ENCODE measurements around the gene MSI2. TPM values are rescaled to one million over a fixed set of nuclear protein-coding genes. Genes with fewer than 3 reads are reported as not detected.

The MSI2 gene
- total and polyA plus RNA-seq, 2 donors (not counting 1 experiment from before 2014, with no cell fraction given) = 16.1 to 196 TPM

GRCh38 chr17:57482657-57483056, 226.3 kb downstream of the MSI2 start:
- Histone ChIP-seq H3K27ac (ENCODE audit: low read length in 2 of 2) (no peak overlapping the region), H3K27me3 (replicated peaks in 1 of 4; ENCODE audit: control extremely low read depth in 1 of 4, control insufficient read depth in 3 of 4, insufficient read depth in 4 of 4, low read length in 3 of 4) (no peaks in the 10 kb centered on the region), H2AFZ (ENCODE audit: insufficient read depth, low read depth, low read length, poor library complexity, severe bottlenecking) (no peak overlapping the region), H3K9me3 (ENCODE audit: control extremely low read depth in 1 of 3, control insufficient read depth in 2 of 3, insufficient read depth in 1 of 3, low read length in 2 of 3) (no peaks in the 10 kb centered on the region), H3K4me1 (ENCODE audit: control insufficient read depth in 2 of 2, insufficient read depth in 2 of 2, low read length in 2 of 2) (peaks cover 29 to 35% of the 10 kb centered on the region in 2 donors), H3K4me3 (ENCODE audit: control extremely low read depth in 1 of 5, extremely low read depth in 1 of 5, insufficient read depth in 1 of 5, low read depth in 2 of 5, low read length in 4 of 5) (no peak overlapping the region), H3K36me3 (replicated peaks in 1 of 2; ENCODE audit: control extremely low read depth in 1 of 2, control insufficient read depth in 1 of 2, extremely low read depth in 1 of 2, insufficient read depth in 2 of 2, low read length in 1 of 2) (no peaks in the 10 kb centered on the region), H4K20me1 (ENCODE audit: control insufficient read depth, insufficient read depth, low read length, poor library complexity, severe bottlenecking) (peaks cover 3% of the 10 kb centered on the region), H3K9ac (ENCODE audit: low read length) (no peak overlapping the region), H3K79me2 (ENCODE audit: control insufficient read depth, insufficient read depth, low read length) (peaks cover 34% of the 10 kb centered on the region), H3K4me2 (replicated peaks; ENCODE audit: low read depth, low read length, poor library complexity, severe bottlenecking) (no peak overlapping the region)
- Mint-ChIP-seq H3K4me3 (no peak overlapping the region), H3K27me3 (no peaks in the 10 kb centered on the region), H3K9me3 (ENCODE audit: insufficient read depth) (no peaks in the 10 kb centered on the region), H3K4me1 (peaks cover 48% of the 10 kb centered on the region), H3K27ac (no peak overlapping the region)
- no peak for DNase-seq
- WGBS (ENCODE audit: insufficient coverage) = no CpG with 5 or more reads among the region's 2 CpGs
- no peak for TF ChIP-seq CTCF (IDR thresholded peaks at IDR 0.05)
- TF ChIP-seq EZH2 (IDR thresholded peaks at IDR 0.05; ENCODE audit: borderline replicate concordance, insufficient read depth, low read depth, low read length, poor library complexity, severe bottlenecking) = no peak
- ATAC-seq (ENCODE audit: low read depth) = no peak
- CTCF ChIA-PET = interaction anchor here (0.6 kb wide), 1 partner anchor 239 kb away, joined by 3 read pairs; no protein-coding TSS in a partner anchor
- POLR2A ChIA-PET = no interaction called here
- intact Hi-C loops (cut with micrococcal nuclease) = no loop called here

GRCh38 chr17:57484081-57484666, 227.9 kb downstream of the MSI2 start:
- Mint-ChIP-seq H3K4me1 (peaks cover 53% of the 10 kb centered on the region), H3K9me3 (ENCODE audit: insufficient read depth) (no peaks in the 10 kb centered on the region), H3K4me3 (no peak overlapping the region), H3K27ac (no peak overlapping the region), H3K27me3 (no peaks in the 10 kb centered on the region)
- no peak for DNase-seq
- Histone ChIP-seq H3K79me2 (ENCODE audit: control insufficient read depth, insufficient read depth, low read length) (peaks cover 44% of the 10 kb centered on the region), H3K4me1 (ENCODE audit: control insufficient read depth in 2 of 2, insufficient read depth in 2 of 2, low read length in 2 of 2) (peaks cover 29 to 38% of the 10 kb centered on the region in 2 donors), H3K27me3 (replicated peaks in 1 of 4; ENCODE audit: control extremely low read depth in 1 of 4, control insufficient read depth in 3 of 4, insufficient read depth in 4 of 4, low read length in 3 of 4) (no peaks in the 10 kb centered on the region), H2AFZ (ENCODE audit: insufficient read depth, low read depth, low read length, poor library complexity, severe bottlenecking) (no peak overlapping the region), H3K9me3 (ENCODE audit: control extremely low read depth in 1 of 3, control insufficient read depth in 2 of 3, insufficient read depth in 1 of 3, low read length in 2 of 3) (no peaks in the 10 kb centered on the region), H3K36me3 (replicated peaks in 1 of 2; ENCODE audit: control extremely low read depth in 1 of 2, control insufficient read depth in 1 of 2, extremely low read depth in 1 of 2, insufficient read depth in 2 of 2, low read length in 1 of 2) (no peaks in the 10 kb centered on the region), H4K20me1 (ENCODE audit: control insufficient read depth, insufficient read depth, low read length, poor library complexity, severe bottlenecking) (peaks cover 3% of the 10 kb centered on the region), H3K9ac (ENCODE audit: low read length) (no peak overlapping the region), H3K4me2 (replicated peaks; ENCODE audit: low read depth, low read length, poor library complexity, severe bottlenecking) (no peak overlapping the region), H3K4me3 (ENCODE audit: control extremely low read depth in 1 of 5, extremely low read depth in 1 of 5, insufficient read depth in 1 of 5, low read depth in 2 of 5, low read length in 4 of 5) (no peak overlapping the region), H3K27ac (ENCODE audit: low read length in 2 of 2) (no peak overlapping the region)
- WGBS (ENCODE audit: insufficient coverage) = 95% methylated on average over 6 of the region's 6 CpGs
- intact Hi-C loops (cut with micrococcal nuclease) = no loop called here
- ChIA-PET CTCF (no interaction called here), POLR2A (no interaction called here)
- TF ChIP-seq EZH2 (IDR thresholded peaks at IDR 0.05; ENCODE audit: borderline replicate concordance, insufficient read depth, low read depth, low read length, poor library complexity, severe bottlenecking) = no peak
- no peak for TF ChIP-seq CTCF (IDR thresholded peaks at IDR 0.05)
- no peak for ATAC-seq (ENCODE audit: low read depth)

Data from B cell (primary cell).